Testis (tissue), 2 donors: ENCODE data around the gene DHCR7.

Experiments used
- CTCF ChIP-seq, 3 experiments: fragments of 450-650 bp in 2 of 3; fragments of 200-600 bp in 1 of 3; sonication (generic) in 1 of 3; IDR thresholded peaks; one replicate each; pipeline ENCODE4 v1.5.1; 2016 to 2019; ENCODE audit warnings: antibody characterized with exemption in 3 of 3, mild to moderate bottlenecking in 2 of 3, moderate library complexity in 1 of 3
- POLR2A ChIP-seq: fragments of 450-650 bp; IDR thresholded peaks from one replicate; pipeline ENCODE4 v1.6.1; 2017; ENCODE audit warnings: antibody characterized with exemption, mild to moderate bottlenecking, moderate library complexity

DNA sequence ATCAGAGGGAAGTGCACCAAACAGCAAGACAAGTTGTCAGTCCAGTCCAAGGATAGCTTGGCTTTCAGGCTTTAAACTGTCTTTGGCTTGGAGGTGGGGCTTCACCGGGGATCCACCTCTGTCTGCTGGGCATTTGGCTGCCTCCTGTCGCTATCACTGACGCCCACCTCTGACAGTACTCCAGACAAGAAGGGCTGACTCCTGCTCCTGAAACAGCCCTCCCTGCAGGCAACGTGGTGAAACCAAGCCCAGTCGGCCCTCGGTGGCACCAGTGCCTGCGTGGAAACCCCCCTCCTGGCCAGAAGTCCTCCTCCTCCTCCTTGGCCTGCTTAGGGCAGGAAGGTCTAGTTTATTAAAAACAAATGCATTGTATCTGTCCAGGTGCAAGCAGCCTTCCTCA lies 16.9 kb downstream of the DHCR7 start:
- TF ChIP-seq CTCF (IDR thresholded peaks at IDR 0.05) = no peak
- TF ChIP-seq POLR2A = no peak
